LoVo (cell line): ENCODE measurements around the gene IRGQ.
"Not testable (repeated sequence)": the region's sequence is repeated elsewhere in the genome, so short reads cannot be mapped to it uniquely, and the experiment has no call there.

ENCODE experiments used
- DNase-seq: peaks from one replicate; pipeline ENCODE4 v3.0.0-alpha.2; 2016; ENCODE audit warnings: low spot score

IRGQ gene

DNA sequence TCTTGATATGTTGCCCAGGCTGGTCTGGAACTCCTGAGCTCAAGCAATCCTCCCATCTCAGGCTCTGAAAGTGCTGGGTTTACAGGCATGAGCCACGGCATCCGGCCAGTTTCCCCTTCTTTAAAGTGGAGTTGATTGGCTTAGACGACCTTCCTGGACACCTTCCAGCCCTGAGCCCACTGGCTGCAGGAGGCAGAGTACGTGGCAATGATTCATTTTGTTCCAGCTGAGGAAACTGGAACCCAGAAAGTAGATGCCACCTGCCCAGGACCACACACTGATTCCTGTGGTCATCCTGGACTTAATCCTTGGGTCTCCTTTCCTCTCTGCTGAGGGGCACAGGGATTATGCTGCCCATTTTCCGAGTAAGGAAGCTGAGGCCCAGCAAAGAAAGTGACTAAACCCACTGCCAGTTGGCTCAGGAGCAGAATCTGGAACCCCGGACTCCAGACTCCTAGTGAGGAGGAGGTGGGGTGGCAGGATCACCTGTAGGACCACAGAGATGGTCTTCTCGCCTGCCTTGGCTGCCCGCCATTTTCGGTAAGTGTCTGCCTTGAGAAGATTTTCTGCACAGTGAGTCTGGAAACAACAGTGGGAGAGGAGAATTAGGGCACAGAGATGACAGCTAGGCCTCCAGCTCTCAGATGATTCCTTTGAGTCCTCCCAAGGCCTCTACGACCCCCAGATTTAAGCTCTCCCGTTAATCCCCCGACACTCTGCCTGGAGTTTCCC, 21.3 kb downstream of the IRGQ start:
- DNase-seq: no peak

DNA sequence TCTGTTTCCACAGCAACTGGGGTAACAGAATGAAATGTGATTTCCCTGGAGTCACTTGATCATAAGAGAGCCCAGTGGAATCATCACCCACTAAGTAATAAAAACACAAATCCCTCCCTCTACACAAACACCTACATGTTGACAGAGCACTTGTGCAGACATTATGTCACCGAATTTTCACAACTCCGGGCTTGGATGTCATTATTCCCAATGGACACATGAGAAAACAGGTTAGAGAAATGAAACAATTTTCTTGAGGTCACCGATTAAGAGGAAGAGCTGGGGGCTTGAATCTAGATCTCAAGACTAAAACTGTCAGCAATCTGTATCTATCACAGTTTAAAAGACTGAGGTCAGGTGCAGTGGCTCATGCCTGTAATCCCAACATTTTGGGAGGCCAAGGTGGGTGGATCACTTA, 23.8 kb downstream of the IRGQ start:
- DNase-seq: no peak

DNA sequence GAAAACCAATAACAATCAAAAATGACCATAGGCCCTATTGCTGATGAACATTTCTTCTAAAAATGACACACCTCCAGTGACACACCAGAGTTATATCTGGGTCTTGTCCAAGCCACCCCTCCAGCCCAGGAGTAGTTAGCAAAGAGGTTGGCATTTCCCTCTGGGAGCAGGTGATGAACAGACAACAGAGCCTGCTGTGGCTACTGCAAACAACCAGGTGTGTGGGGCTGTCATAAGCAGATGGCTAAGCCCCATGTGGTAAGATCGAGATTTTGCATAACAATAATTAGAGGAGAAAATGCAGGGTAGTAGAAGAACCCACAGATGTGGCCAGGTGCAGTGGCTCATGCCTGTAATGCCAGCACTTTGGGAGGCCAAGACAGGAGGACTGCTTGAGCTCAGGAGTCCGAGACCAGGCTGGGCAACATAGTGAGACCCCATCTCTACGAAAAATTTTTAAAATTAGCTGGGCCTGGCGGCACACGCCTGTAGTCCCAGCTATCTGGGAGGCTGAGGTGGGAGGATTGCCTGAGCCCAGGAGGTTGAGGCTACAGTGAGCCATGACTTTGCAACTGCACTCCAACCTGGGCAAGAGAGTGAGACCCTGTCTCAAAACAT, 25.7 kb downstream of the IRGQ start:
- no peak for DNase-seq

DNA sequence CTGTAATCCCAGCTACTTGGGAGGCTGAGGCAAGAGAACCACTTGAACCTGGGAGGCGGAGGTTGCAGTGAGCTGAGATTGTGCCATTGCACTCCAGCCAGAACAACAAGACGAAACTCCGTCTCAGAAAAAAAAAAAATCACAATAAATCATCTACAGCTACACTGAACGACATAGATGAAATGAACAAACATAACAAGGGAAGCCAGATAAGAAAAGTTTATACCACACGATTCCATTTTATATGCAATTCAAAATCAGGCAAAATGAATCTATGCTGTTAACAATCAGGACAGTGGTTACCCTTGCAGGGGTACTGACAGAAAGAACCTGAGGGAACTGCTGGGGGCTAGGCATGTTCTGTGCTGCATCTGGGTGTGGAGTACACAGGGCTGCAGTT, 26.3 kb downstream of the IRGQ start:
- no peak for DNase-seq

DNA sequence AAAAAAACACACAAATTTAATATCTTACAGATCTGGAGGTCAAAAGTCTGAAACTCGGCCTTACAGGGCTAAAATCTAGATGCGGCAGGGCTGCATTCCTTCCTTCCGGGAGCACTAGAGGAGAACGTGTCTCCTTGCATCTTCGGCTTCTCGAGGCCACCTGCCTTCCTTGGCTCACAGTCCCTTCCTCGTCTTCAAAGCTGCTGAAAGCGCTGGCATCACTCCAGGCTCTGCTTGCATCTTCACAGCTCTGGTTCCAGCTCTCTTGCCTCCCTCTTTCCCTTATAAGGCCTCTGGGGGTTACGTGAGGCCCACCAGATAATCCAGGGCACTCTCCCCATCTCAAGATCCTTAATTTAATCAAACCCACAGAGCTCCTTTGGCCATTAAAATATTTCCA, 31.1 kb downstream of the IRGQ start:
- no peak for DNase-seq

DNA sequence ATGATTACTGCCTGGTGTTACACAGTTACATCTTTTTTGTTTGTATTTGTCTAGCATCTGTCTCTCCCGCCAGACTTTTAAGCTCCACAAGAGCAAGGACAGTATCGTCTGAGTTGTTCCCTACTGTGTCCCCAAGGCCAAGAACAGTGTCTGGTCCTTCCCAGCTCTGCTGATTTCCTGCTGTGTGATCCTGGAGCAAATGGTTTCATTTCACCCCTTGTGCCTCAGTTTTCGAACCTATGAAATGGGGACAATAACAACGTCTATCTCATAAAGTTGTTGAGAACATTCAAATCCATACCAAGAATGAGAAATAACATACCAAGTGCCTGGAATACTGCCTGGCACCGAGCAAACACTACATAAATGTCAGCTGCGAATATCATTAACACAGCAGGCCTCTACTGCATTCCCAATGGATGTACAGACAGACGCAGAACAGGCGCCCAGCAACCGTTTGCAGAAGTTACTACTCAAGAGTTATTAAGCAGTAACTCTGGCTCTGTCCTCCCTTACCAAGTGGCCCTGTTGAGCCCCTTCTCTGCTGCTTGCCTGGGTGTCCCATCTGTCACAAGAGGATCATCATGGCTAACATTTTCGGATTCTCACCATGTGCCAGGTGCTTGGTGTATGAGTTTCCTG, 32.0 kb downstream of the IRGQ start:
- no peak for DNase-seq

DNA sequence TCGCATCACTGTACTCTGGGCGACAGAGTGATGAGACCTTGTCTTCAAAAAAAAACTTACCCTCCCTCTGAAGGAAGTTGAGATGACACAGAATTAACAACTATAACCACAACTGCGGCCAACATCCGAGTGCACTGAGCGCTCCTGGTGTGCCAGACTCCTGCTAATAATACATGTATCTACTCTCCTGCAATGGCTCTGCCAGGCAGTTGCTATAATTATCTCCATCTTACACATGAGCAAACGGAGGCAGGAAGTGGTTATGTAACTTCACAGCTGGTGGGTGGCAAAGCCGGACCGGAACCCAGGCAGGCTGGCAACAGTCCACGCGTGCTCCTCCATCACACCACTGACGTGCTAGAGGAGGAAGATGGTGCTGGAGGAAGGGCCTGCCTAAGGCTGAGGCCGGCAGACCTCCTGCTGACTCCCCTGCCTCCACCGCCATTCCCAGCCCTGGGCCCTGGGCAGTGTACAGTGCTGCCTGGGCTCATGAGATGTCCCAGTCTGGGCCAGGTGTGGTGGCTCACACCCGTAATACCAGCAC, 33.2 kb downstream of the IRGQ start:
- DNase-seq: no peak

DNA sequence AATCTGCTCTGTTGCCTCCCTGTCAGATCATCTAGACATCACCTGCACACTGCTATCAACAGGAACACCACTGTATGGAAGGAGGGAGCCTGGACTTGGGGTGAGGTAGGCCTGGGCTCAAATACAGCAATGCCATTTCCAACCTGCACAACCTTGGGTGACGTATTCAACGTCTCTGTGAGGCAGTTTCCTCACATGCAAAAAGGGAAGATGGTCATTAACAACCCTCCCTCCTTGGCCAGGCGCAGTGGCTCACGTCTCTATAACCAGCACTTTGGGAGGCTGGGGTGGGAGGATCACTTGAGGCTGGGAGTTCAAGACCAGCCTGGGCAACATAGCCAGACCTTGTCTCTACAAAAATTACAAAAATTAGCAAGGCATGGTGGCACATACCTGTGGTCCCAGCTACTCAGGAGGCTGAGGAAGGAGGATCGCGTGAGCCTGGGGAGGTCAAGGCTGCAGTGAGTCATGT, 33.7 kb downstream of the IRGQ start:
- DNase-seq: no peak

DNA sequence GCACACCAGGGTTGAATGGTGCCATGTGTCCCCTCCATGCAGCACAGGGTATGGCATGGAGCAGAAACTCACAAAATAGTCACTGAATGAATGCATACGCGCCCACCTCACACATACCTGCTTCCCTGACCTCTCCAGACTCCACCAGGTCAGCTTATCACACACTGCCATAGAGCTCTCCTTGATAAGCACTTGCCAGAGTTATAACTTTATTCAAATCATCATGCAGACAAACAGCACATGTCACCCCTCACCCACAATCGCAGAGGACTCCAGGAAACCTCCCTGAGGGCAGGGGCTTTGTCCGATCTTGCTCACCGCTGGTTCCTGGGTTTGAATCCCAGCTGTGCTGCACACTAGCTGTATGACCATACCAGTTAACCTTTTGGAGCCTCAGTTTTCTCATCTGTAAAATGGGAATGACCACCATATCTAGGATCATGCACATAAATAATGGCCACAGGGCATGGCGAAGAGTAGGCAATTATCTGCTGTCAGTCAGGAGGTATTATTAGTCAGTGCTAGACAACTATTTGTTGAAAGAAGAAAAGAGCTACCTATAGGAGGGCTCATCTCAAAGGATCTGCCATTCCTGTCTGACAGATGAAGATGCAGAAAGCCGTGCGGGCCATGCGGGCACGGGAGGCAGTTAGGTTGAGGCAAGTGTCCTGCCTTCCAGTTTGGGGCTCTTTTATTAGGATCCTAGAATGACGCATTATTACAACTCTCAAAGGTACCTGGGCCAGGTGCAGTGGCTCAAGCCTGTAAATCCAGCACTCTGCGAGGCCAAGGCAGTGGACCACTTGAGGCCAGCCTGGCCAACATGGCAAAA, 34.6 kb downstream of the IRGQ start:
- no peak for DNase-seq

DNA sequence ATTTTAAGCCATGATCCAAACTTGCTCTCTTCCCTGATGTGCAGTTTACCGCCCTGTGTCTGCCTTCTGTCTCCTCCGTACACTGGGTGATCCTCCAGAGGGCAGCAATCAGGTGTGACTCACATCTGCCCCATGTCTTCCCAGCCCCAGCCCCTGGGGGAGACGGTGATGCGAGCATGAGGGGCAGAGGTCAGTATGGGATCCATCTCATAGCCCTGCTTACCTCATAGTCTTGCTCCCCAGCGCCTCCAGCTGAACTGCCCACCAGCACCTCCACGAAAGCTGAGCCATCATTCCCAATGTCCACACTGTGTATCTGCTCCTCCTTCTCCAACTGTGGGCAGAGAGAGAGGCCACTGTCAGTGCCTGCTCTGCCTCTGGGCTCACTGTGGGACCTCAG, 35.2 kb downstream of the IRGQ start:
- no peak for DNase-seq

DNA sequence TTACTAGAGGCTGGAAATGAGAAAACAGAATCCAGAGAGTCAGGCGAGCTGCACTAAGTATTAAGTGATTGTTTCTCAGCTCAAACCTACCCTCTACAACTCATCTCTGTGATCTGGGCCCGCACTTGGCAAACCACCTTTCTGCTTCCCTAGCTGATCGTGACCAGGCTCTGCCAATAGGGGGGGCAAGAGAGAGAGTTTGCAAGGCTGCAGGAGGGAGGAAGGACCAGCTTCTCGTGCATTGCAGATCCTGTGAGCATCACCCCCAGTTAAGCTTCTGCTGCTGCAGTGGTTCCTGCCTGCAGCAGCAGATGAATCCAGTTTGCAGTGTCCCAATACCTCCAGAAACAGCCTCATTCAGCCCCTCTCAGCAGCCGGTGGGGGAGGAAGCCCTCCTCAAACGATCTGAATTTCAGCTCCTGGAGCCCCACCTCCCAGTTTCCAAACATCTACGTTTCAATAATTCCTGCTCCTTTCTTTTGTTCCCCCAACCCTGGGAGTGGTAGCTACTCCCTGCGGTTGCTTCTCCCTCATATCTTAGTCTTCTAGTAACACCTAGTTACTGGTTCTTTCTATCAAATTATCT, 40.7 kb downstream of the IRGQ start:
- peak; percentile 46 for DNase-seq

DNA sequence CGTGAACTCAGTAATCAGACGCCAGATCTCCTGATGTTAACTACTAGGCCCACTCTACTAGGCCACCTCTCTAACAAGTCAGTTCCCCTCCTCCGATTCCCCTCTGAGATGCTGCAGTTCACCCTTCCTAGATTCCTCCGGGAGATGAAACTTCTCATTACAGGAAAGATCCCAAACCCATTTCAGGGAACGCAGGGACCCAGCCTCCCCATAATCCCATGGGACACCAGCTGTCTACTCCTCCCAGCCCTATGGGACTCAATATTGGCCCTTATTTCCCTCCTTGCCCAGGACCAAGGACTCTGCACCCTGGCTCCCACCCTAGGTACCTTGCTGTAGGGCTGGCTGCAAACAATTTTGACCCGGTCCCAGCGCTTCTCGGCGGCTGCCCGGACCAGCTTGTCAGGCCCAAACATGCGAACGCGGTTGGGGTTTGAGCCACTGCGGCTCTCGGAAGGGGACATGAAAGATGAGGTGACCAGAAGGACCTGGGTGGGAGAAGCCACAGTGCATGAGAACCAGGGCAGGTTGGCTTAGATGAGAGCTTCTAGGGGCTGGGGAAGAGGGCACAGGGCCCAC, 41.5 kb downstream of the IRGQ start:
- no peak for DNase-seq

DNA sequence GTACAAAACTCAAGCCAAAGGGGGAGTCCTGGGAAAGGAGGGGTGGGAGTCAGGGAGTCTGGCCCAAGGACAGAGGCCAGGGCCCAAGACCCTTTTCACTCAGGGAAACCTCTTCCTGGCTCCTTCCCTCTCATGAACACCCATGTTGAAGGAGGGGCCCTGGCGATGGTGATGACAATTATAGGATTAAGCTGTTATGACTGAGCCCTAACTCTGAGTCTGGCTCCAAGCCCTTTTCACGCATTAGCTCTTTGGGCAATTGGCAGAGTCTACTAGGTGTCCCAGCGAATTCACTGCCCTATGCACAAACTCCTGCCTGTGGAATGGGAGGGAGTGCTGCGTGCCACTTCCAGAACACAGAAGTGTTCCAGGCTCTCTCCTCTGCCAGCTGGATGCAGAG, 42.3 kb downstream of the IRGQ start:
- no peak for DNase-seq

DNA sequence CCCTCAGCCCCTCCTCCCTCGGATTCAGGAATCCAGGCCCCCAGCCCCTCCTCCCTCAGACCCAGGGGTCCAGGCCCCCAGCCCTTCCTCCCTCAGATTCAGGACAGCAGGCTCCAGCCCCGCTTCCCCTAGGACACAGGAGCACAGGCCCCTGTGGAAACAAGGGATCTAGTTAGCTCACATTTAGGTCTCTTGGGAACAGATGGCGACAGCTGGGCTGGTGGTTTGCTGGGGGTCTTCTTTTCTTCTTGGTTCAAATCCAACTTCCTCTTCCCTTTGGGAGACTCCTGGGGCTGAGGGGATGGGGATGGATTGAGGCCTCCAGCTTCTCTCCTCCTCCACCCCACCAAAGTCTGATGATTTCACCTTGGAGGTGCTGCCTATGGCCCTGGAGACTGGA, 43.3 kb downstream of the IRGQ start:
- no peak for DNase-seq

DNA sequence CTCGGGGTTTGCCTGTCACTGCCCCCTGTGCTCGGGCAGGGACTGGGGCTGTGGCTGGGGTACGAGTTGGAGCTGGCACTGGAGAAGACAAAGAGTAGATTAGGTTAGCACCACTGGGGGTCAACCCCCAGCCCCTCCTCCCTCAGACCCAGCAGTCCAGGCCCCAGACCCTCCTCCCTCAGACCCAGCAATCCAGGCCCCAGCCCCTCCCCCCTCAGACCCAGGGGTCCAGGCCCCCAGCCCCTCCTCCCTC, 43.8 kb downstream of the IRGQ start:
- DNase-seq: no peak

DNA sequence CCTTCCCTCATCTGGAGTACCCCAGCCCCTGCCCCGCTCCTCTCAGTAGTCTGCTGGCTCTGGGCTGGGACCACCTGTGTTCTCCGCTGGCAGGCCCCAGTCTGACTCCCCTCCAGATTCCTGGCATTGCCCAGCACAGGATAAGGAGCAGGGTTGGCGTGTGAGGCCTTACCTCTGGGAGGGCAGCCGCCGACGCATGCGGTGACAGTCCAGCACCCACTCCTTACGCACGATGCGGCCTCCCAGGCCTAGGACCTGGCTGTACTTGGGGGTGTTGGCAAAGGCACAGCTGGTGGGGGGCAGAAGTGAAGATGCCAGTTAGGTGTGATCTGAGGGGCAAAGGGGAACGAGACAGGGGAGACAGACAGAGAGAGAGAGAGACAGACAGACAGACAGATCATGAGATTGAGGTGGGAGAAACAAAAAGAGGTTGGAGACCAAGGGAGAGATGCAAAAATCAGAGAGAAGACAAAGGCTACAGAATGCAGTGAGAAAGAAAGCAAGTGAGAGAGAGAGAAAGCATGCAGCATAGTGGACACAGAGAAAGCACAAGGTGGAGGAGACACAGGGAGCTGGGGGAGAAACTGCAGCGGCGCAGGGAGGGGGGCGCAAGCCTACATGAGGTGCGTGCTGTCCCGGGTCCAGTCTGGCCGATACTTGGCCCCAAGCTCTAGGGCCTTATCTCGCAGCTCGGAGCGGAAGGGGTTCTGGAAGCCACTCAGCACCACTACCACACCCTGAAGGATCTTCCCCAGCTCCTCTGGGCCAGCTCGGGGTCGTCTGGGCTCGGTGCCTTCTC, 44.3 kb downstream of the IRGQ start:
- DNase-seq: no peak

DNA sequence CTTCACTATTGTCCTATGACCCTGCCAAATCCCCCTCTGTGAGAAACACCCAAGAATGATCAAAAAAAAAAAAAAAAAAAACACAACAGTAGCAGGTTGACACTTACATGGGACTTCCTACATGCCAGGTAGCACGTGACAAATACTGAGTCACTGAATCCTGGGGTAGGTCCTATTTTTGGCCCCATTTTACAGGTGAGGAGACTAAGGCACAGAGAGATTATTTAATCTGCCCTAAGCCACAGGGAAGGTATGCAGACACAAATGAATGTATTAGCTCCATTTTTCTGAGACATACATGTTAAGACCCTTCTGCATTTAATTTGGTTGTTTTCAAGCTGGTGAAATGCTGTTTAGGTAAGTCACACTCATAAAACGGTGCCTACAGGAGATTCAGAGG, 47.2 kb downstream of the IRGQ start:
- DNase-seq: no peak

DNA sequence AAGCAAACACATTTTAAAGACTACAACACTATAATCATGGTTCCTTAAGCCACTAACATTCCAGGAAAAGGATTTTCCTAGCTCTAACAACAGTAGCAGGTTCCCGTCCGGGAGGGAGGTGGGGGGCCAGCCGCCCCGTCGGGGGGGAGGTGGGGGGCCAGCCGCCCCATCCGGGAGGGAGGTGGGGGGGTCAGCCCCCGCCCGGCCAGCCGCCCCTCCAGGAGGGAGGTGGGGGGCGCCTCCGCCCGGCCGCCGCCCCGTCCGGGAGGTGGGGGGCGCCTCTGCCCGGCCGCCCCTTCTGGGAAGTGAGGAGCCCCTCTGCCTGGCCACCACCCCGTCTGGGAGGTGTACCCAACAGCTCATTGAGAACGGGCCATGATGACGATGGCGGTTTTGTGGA, 48.0 kb downstream of the IRGQ start:
- not testable (repeated sequence) for DNase-seq

DNA sequence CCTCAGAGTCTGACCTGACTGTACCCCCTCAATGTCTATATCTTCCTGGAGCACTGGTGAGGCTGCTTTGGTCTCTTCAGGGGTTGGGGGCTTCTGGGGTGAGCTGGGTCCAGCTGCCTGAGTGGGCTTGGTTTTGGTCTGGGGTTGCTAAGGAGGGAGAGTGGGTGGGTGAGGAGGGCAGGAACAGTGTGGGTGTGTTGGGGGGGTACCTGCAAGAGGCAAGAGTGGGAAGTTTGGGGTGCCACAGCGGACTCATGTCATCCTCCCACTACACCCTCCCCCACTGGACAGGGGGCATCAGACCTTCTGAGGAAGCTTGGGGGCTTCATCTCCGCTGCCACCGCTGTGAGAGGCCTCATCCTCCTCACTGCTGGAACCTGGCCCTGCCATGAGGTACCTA, 49.4 kb downstream of the IRGQ start:
- DNase-seq: no peak

DNA sequence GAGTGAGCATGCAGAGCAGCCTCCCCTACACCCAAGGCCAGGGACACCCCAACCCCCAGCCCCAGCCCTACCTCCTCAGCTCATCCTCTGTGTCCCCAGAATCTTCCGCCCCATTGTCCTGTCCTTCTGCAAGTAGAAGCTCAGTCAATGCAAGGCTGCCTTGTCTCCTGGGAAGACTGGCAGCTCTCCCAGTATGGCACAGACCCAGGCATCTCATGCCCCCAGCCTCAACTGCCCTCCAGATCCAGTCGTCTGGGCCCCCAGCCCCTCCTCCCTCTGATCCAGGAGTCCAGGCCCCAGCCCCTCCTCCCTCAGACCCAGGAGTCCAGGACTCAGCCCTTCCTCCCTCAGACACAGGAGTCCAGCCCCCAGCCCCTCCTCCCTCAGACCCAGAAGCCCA, 50.0 kb downstream of the IRGQ start:
- no peak for DNase-seq

DNA sequence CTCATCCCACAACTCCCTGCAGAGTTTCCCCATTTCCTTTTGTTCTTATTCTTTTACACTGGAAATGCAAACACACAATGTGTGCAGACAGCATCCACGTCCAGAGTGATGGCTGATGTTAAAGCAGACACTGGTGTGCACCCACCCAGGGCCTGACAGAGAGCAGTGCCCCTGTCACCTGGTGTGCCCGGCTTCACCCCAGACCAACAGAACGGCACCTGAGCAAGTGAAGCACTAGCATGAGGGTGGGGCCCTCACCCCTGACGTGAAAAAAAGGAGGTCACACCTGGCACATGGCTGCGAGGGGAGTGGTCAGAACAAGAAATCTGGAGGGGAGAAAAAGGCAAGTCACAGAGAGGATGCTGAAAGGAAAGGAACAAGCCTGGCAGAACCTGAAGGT, 50.7 kb downstream of the IRGQ start:
- no peak for DNase-seq
